GM10248 (cell line): ENCODE measurements around the gene CFAP45.

ENCODE experiments used
- CTCF ChIA-PET: fragments of 300-600 bp; sonication (Branson Sonifier 250); formaldehyde crosslinking; extraction: SDS; loops from one replicate; lab custom pipeline; 2021; ENCODE audit warnings: antibody characterized with exemption; lab: Yijun Ruan, JAX
- POLR2A ChIA-PET: fragments of 350-650 bp; sonication (Branson Sonifier 250); formaldehyde crosslinking; extraction: SDS; loops from one replicate; lab custom pipeline; 2020; ENCODE audit warnings: antibody characterized with exemption; lab: Yijun Ruan, JAX
- DNase-seq: peaks from one replicate; pipeline ENCODE4 v3.0.0; 2012; ENCODE audit errors: extremely low spot score
- CTCF ChIP-seq: IDR thresholded peaks from 2 replicates; pipeline ENCODE4 v1.5.1; 2012; ENCODE audit warnings: mild to moderate bottlenecking, low read depth; ENCODE audit errors: extremely low read depth, missing control alignments, control extremely low read depth

CFAP45 gene

GRCh38 chr1:159835862-159836525, 64.0 kb downstream of the CFAP45 start:
- TF ChIP-seq CTCF, result no peak
- POLR2A ChIA-PET, result no interaction called here
- CTCF ChIA-PET, result interaction anchor here (0.8 to 1.8 kb wide), 4 partner anchors 11 to 184 kb away, joined by 3 to 7 read pairs (median 5); no protein-coding TSS in a partner anchor
- DNase-seq, result no peak

- no peak for DNase-seq
- CTCF ChIA-PET, result interaction anchor here (1.6 to 1.8 kb wide), 2 partner anchors 12 to 55 kb away, joined by 5 to 7 read pairs; no protein-coding TSS in a partner anchor
- POLR2A ChIA-PET, result no interaction called here
Measured at GRCh38 chr1:159835356-159835755, 64.6 kb downstream of the CFAP45 start.

GRCh38 chr1:159832309-159832708, 67.7 kb downstream of the CFAP45 start:
- ChIA-PET POLR2A (no interaction called here), CTCF (interaction anchor here (0.9 to 2.9 kb wide), 10 partner anchors 9 to 700 kb away, joined by 3 to 10 read pairs (median 4); no protein-coding TSS in a partner anchor)
- no peak for DNase-seq
- no peak for TF ChIP-seq CTCF

More at GRCh38 chr1:159835356-159835755, 64.6 kb downstream of the CFAP45 start:
- no peak for TF ChIP-seq CTCF

GRCh38 chr1:159831412-159832141, 68.4 kb downstream of the CFAP45 start:
- POLR2A ChIA-PET, result no interaction called here
- CTCF ChIA-PET, result interaction anchor here (0.9 to 2.9 kb wide), 11 partner anchors 8 to 699 kb away, joined by 3 to 10 read pairs (median 4); no protein-coding TSS in a partner anchor
- no peak for DNase-seq

GRCh38 chr1:159830722-159831121, 69.2 kb downstream of the CFAP45 start:
- CTCF ChIA-PET, result interaction anchor here (2.1 to 2.8 kb wide), 2 partner anchors 11 to 32 kb away, joined by 8 to 9 read pairs; no protein-coding TSS in a partner anchor
- POLR2A ChIA-PET, result no interaction called here
- DNase-seq, result no peak
- no peak for TF ChIP-seq CTCF

More at GRCh38 chr1:159831412-159832141, 68.4 kb downstream of the CFAP45 start:
- no peak for TF ChIP-seq CTCF

- no peak for TF ChIP-seq CTCF
- CTCF ChIA-PET, result interaction anchor here (2.8 kb wide), 1 partner anchor 31 kb away, joined by 8 read pairs; no protein-coding TSS in a partner anchor
- POLR2A ChIA-PET, result no interaction called here
- DNase-seq, result no peak
Measured at GRCh38 chr1:159829822-159830465, 70.0 kb downstream of the CFAP45 start.
